Esophagus squamous epithelium (tissue), 4 donors: ENCODE results near the gene KLHL42.

ENCODE experiments used
- POLR2A ChIP-seq, 4 donors: fragments of 450-650 bp; IDR thresholded peaks; one replicate each; pipeline ENCODE4 v1.6.1; 2017; ENCODE audit warnings: antibody characterized with exemption in 4 of 4, mild to moderate bottlenecking in 4 of 4, moderate library complexity in 3 of 4
- TF ChIP-seq, protein P1 (sequence below), 6 experiments: fragments of 450-650 bp in 4 of 6; fragments of 200-600 bp in 2 of 6; sonication (generic) in 2 of 6; IDR thresholded peaks; one replicate each; pipeline ENCODE4 v1.5.1; 2016 to 2019; ENCODE audit warnings: antibody characterized with exemption in 6 of 6, mild to moderate bottlenecking in 4 of 6, moderate library complexity in 4 of 6

- TF ChIP-seq, protein P1, sequence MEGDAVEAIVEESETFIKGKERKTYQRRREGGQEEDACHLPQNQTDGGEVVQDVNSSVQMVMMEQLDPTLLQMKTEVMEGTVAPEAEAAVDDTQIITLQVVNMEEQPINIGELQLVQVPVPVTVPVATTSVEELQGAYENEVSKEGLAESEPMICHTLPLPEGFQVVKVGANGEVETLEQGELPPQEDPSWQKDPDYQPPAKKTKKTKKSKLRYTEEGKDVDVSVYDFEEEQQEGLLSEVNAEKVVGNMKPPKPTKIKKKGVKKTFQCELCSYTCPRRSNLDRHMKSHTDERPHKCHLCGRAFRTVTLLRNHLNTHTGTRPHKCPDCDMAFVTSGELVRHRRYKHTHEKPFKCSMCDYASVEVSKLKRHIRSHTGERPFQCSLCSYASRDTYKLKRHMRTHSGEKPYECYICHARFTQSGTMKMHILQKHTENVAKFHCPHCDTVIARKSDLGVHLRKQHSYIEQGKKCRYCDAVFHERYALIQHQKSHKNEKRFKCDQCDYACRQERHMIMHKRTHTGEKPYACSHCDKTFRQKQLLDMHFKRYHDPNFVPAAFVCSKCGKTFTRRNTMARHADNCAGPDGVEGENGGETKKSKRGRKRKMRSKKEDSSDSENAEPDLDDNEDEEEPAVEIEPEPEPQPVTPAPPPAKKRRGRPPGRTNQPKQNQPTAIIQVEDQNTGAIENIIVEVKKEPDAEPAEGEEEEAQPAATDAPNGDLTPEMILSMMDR (IDR thresholded peaks at IDR 0.05): no peak
- no peak for TF ChIP-seq POLR2A (IDR thresholded peaks at IDR 0.05)
Measured at GRCh38 chr12:27841392-27841882, 61.4 kb downstream of the KLHL42 start.
